ENCODE measurements around the gene PIH1D2.

Gene PIH1D2

GRCh38 chr11:112087212-112087611, 13.4 kb upstream of the PIH1D2 start:
- H3K4me3 ChIP-seq (ENCODE audit: low read length) = peak overlapping the region; percentile 98
- TF ChIP-seq, protein P1, sequence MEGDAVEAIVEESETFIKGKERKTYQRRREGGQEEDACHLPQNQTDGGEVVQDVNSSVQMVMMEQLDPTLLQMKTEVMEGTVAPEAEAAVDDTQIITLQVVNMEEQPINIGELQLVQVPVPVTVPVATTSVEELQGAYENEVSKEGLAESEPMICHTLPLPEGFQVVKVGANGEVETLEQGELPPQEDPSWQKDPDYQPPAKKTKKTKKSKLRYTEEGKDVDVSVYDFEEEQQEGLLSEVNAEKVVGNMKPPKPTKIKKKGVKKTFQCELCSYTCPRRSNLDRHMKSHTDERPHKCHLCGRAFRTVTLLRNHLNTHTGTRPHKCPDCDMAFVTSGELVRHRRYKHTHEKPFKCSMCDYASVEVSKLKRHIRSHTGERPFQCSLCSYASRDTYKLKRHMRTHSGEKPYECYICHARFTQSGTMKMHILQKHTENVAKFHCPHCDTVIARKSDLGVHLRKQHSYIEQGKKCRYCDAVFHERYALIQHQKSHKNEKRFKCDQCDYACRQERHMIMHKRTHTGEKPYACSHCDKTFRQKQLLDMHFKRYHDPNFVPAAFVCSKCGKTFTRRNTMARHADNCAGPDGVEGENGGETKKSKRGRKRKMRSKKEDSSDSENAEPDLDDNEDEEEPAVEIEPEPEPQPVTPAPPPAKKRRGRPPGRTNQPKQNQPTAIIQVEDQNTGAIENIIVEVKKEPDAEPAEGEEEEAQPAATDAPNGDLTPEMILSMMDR (conservative IDR thresholded peaks at IDR 0.05; ENCODE audit: low read depth, low read length) = no peak
- DNase-seq (ENCODE audit: low read depth) = no peak

- DNase-seq (ENCODE audit: low read depth) = peak; percentile 85
- H3K4me3 ChIP-seq (ENCODE audit: low read length) = peak within 1 kb of the TSS; percentile 98
- TF ChIP-seq, protein P1 (conservative IDR thresholded peaks at IDR 0.05; ENCODE audit: low read depth, low read length) = peak; percentile 42
These were observed 12.8 kb upstream of the PIH1D2 start, which contains the start of the genes SDHD and TIMM8B for GRCh38 chr11:112086422-112087191. Gene SDHD, plus strand, starts transcription at chr11:112086873. Its CDS starts 35 bp downstream, at chr11:112086908. Gene TIMM8B, minus strand, starts transcription at chr11:112086756. Its CDS starts 33 bp downstream, at chr11:112086723.

DNA sequence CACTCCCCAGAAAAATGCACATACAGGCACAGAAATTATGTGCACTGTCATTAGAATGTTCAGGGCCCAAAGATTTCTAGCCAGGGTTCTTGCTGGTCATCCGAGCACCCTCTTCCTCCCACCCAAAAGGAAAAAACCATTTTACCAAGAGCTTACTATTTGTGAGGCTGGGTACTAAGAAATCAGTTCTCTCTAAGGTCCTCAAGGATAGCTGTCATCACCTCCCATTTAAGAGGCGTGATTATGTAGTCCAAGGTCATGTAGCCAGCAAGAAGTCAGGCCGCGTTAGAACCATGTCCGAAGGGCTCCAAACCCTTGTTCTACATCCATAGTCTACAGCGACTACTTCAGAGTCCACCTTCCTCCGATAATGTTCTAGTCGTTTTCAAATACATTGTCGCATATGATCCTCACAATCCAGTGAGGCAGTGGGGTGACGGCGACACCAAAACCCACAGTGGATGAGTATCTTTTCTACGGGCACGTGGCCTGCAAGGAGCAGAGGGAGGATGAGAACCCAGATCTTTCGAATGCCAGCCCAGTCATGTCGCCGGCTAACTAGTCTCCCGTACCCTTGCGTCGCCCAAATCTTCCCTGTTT, 12.1 kb upstream of the PIH1D2 start:
- DNase-seq (ENCODE audit: low read depth) = no peak
- TF ChIP-seq, protein P1 (conservative IDR thresholded peaks at IDR 0.05; ENCODE audit: low read depth, low read length) = no peak
- peak overlapping the region; percentile 98 for H3K4me3 ChIP-seq (ENCODE audit: low read length)

GRCh38 chr11:112082729-112083128, 8.9 kb upstream of the PIH1D2 start:
- H3K4me3 ChIP-seq (ENCODE audit: low read length) = no peak overlapping the region
- no peak for DNase-seq (ENCODE audit: low read depth)
- TF ChIP-seq, protein P1 (conservative IDR thresholded peaks at IDR 0.05; ENCODE audit: low read depth, low read length) = no peak

DNA sequence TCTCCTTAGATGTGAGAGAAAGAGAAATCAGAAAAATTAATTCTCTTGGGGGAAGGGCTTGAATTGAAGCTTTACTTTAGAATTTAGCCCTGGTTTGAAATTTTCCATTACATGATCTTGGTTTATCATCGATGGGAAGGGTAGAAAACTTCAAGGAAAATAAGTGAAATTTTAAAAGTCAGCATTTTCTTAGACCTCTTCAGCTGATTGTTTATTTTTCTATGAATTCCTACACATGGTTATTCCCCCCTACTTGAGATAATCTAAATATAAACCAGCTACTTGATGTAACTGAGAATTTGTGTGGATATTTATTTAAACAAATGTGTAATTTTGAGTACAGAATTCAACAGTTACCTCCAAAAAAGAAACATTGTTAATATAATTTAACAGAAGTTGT, 10.9 kb downstream of the PIH1D2 start:
- DNase-seq (ENCODE audit: low read depth) = no peak
- no peak overlapping the region for H3K4me3 ChIP-seq (ENCODE audit: low read length)
- TF ChIP-seq, protein P1 (conservative IDR thresholded peaks at IDR 0.05; ENCODE audit: low read depth, low read length) = no peak

GRCh38 chr11:112058103-112058502, 15.7 kb downstream of the PIH1D2 start:
- TF ChIP-seq, protein P1 (conservative IDR thresholded peaks at IDR 0.05; ENCODE audit: low read depth, low read length) = no peak
- no peak overlapping the region for H3K4me3 ChIP-seq (ENCODE audit: low read length)
- DNase-seq (ENCODE audit: low read depth) = no peak
